Sigmoid colon (tissue), 7 donors: ENCODE results near the gene DNAH9. TPM values are rescaled to one million over a fixed set of nuclear protein-coding genes. Genes with fewer than 3 reads are reported as not detected.

Experiments used
- DNase-seq: peaks from one replicate; pipeline ENCODE4 v3.0.0-alpha.2; 2019
- H3K27ac ChIP-seq, 4 donors: fragments of 200-600 bp; sonication (generic); one replicate each; pipeline ENCODE4 v1.5.1; 2016 to 2019; ENCODE audit warnings: mild to moderate bottlenecking in 1 of 4
- H3K27me3 ChIP-seq, 3 donors: fragments of 200-600 bp; sonication (generic); one replicate each; pipeline ENCODE4 v1.5.1; 2019; ENCODE audit warnings: mild to moderate bottlenecking in 1 of 3
- H3K36me3 ChIP-seq, 4 donors: fragments of 200-600 bp; sonication (generic); one replicate each; pipeline ENCODE4 v1.5.1; 2016 to 2019
- H3K4me1 ChIP-seq, 4 donors: fragments of 200-600 bp; sonication (generic); one replicate each; pipeline ENCODE4 v1.5.1; 2017 to 2019
- H3K4me3 ChIP-seq, 4 donors: fragments of 200-600 bp; sonication (generic); one replicate each; pipeline ENCODE4 v1.5.1; 2017 to 2019; ENCODE audit warnings: mild to moderate bottlenecking in 2 of 4, moderate library complexity in 1 of 4
- H3K9me3 ChIP-seq, 4 donors: fragments of 200-600 bp in 3 of 4; sonication (generic) in 3 of 4; one replicate each; pipeline versions ENCODE4 v1.5.1 to v1.6.1; 2013 to 2019
- EP300 ChIP-seq, 4 donors: sonication (generic); formaldehyde crosslinking; IDR thresholded peaks; one replicate each; pipeline ENCODE4 v1.6.1; 2017; ENCODE audit warnings: antibody characterized with exemption in 4 of 4
- POLR2A ChIP-seq, 2 donors: fragments of 450-650 bp; IDR thresholded peaks; one replicate each; pipeline ENCODE4 v1.6.1; 2016; ENCODE audit warnings: antibody characterized with exemption in 2 of 2, mild to moderate bottlenecking in 2 of 2, moderate library complexity in 2 of 2
- POLR2AphosphoS5 ChIP-seq, 4 donors: sonication (generic); formaldehyde crosslinking; IDR thresholded peaks; one replicate each; pipeline ENCODE4 v1.6.1; 2017; ENCODE audit warnings: antibody characterized with exemption in 4 of 4
- WGBS, 2 donors: extraction: QIAGEN DNeasy Blood & Tissue Kit; methylation state at CpG; one replicate each; pipeline ENCODE4 v1.1.7; 2013; 5-methylcytosine and 5-hydroxymethylcytosine counted together
- intact Hi-C: fragments of 100-400 bp; cut with DNase I; formaldehyde crosslinking; loops from one replicate; pipeline ENCODE4 v1.15.1; 2023
- polyA plus RNA-seq, 3 donors: library from polyadenylated mRNA; stranded (reverse); fragments of 200-250 nt; gene quantifications; one replicate each; pipeline ENCODE4 v1.2.3, GENCODE V29; 2013
- total RNA-seq, 4 donors: library from RNA; depleted of rRNA; stranded (reverse); fragments of >200 nt; gene quantifications; one replicate each; pipeline ENCODE4 v1.1.0, GENCODE V29; 2016
- TF ChIP-seq, protein P1 (sequence below), 4 experiments: fragments of 450-650 bp in 3 of 4; fragments of 200-600 bp in 1 of 4; IDR thresholded peaks; one replicate each; pipeline ENCODE4 v1.5.1; 2016 to 2019; ENCODE audit warnings: antibody characterized with exemption in 4 of 4, mild to moderate bottlenecking in 3 of 4, moderate library complexity in 2 of 4
- donor health status: healthy with polysubstance abuse.
- donor health status: Bipolar disorder and iron deficiency.
- donor health status: healthy.

The DNAH9 gene
- total and polyA plus RNA-seq, 7 donors: under 0.01 to 3.0 (median 0.27) TPM; not detected in 2

DNA sequence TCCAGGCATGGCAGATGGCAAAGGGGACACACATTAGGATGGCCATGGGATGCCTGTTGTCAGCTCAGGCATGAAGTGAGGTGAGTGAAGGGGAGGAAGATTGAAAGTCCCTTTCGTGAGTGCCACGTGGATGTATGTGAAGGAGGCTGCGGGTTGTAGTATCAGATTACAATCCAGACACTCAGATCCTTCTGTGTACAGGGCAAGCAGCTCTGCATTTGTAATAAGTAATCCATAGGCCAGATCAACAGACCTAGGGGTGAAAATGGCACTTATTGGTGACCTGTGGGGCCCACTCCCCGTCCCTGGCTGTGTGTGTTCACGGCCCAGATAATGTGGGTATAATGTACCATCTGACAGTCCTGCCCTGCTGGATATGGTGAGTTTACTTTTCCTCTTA is 159.5 kb downstream of the DNAH9 start:
- Histone ChIP-seq H3K4me1 (no peaks in the 10 kb centered on the region), H3K27me3 (no peaks in the 10 kb centered on the region), H3K36me3 (no peaks in the 10 kb centered on the region), H3K4me3 (no peak overlapping the region), H3K27ac (no peak overlapping the region), H3K9me3 (no peaks in the 10 kb centered on the region)
- no peak for DNase-seq
- WGBS, 2 donors: 51 to 59% methylated on average over 5 of the region's 5 CpGs
- TF ChIP-seq, protein P1, sequence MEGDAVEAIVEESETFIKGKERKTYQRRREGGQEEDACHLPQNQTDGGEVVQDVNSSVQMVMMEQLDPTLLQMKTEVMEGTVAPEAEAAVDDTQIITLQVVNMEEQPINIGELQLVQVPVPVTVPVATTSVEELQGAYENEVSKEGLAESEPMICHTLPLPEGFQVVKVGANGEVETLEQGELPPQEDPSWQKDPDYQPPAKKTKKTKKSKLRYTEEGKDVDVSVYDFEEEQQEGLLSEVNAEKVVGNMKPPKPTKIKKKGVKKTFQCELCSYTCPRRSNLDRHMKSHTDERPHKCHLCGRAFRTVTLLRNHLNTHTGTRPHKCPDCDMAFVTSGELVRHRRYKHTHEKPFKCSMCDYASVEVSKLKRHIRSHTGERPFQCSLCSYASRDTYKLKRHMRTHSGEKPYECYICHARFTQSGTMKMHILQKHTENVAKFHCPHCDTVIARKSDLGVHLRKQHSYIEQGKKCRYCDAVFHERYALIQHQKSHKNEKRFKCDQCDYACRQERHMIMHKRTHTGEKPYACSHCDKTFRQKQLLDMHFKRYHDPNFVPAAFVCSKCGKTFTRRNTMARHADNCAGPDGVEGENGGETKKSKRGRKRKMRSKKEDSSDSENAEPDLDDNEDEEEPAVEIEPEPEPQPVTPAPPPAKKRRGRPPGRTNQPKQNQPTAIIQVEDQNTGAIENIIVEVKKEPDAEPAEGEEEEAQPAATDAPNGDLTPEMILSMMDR (IDR thresholded peaks at IDR 0.05): no peak
- TF ChIP-seq EP300 (IDR thresholded peaks at IDR 0.05): no peak
- no peak for TF ChIP-seq POLR2A (IDR thresholded peaks at IDR 0.05)
- no peak for TF ChIP-seq POLR2AphosphoS5 (IDR thresholded peaks at IDR 0.05)
- intact Hi-C loops: no loop called here

DNA sequence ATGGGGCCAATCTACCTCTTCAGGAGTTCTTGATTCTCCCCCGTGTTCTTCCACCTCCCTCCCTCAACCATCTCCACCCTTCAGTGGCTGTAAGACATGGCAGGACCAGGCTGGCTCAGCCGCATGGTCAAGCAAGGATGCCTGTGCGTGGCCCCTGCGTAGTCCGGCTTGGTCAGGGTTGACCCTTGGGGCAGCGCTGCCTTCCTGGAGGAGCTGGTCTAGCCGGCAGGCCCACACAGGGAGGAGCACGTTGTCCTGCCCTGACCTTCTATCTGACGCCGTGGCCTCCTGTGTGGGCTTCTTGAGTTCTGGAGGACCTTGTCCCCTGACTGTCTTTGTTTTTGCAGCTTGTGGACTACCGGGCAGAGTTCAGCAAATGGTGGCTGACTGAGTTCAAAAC is 169.8 kb downstream of the DNAH9 start:
- no peaks in the 10 kb centered on the region for H3K36me3 ChIP-seq
- H3K9me3 ChIP-seq: no peaks in the 10 kb centered on the region
- no peak for DNase-seq
- no peaks in the 10 kb centered on the region for H3K27me3 ChIP-seq
- no peaks in the 10 kb centered on the region for H3K4me1 ChIP-seq
- no peak overlapping the region for H3K27ac ChIP-seq
- intact Hi-C loops: no loop called here
- TF ChIP-seq POLR2AphosphoS5 (IDR thresholded peaks at IDR 0.05) (no peak), POLR2A (IDR thresholded peaks at IDR 0.05) (no peak), EP300 (IDR thresholded peaks at IDR 0.05) (no peak)
- TF ChIP-seq, protein P1 (IDR thresholded peaks at IDR 0.05): no peak
- WGBS, 2 donors: 88 to 93% methylated on average over 11 of the region's 11 CpGs
- H3K4me3 ChIP-seq: no peak overlapping the region

DNA sequence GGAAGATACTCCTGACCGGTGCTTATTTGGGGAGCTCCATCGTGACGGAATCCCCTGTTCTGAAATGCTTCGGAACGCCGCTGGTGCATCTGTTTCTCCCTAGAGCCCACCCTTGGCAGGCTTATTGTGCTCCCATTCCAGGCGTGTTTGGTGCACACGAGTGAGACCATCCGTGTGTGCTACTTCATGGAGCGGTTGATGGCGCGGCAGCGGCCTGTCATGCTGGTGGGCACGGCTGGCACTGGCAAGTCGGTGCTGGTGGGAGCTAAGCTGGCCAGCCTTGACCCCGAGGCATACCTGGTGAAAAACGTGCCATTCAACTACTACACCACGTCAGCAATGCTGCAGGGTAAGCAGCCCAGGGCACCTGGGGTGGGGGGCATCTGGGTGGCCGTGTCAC is 170.7 kb downstream of the DNAH9 start:
- intact Hi-C loops: no loop called here
- no peak overlapping the region for H3K27ac ChIP-seq
- WGBS, 2 donors: 86 to 90% methylated on average over 19 of the region's 19 CpGs
- no peak for DNase-seq
- TF ChIP-seq, protein P1 (IDR thresholded peaks at IDR 0.05): no peak
- TF ChIP-seq POLR2AphosphoS5 (IDR thresholded peaks at IDR 0.05) (no peak), EP300 (IDR thresholded peaks at IDR 0.05) (no peak), POLR2A (IDR thresholded peaks at IDR 0.05) (no peak)
- H3K4me3 ChIP-seq: no peak overlapping the region
- H3K27me3 ChIP-seq: no peaks in the 10 kb centered on the region
- no peaks in the 10 kb centered on the region for H3K36me3 ChIP-seq
- H3K4me1 ChIP-seq: no peaks in the 10 kb centered on the region
- H3K9me3 ChIP-seq: no peaks in the 10 kb centered on the region

DNA sequence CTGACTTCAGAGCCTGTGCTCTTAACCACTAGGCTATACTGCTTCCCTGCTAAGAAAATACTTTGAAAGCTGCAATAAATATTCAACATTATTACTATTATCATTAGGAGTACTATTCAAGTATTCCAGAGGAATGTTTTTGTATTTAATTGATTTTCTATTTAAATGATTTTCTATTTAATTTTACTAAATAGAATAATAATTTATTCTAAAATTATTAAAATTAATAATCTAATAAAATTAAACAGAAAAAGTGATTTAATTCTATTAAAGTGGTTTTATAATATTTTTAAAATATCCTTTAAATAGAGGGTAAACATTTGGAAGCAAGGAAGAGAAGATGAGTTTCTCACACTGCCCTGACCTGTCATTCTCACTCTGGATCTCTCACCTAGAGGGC is 173.8 kb downstream of the DNAH9 start:
- Histone ChIP-seq H3K27ac (no peak overlapping the region), H3K9me3 (no peaks in the 10 kb centered on the region), H3K4me3 (no peak overlapping the region), H3K36me3 (no peaks in the 10 kb centered on the region), H3K4me1 (no peaks in the 10 kb centered on the region), H3K27me3 (no peaks in the 10 kb centered on the region)
- intact Hi-C loops: no loop called here
- TF ChIP-seq, protein P1 (IDR thresholded peaks at IDR 0.05): no peak
- TF ChIP-seq EP300 (IDR thresholded peaks at IDR 0.05) (no peak), POLR2AphosphoS5 (IDR thresholded peaks at IDR 0.05) (no peak)
- DNase-seq: no peak

DNA sequence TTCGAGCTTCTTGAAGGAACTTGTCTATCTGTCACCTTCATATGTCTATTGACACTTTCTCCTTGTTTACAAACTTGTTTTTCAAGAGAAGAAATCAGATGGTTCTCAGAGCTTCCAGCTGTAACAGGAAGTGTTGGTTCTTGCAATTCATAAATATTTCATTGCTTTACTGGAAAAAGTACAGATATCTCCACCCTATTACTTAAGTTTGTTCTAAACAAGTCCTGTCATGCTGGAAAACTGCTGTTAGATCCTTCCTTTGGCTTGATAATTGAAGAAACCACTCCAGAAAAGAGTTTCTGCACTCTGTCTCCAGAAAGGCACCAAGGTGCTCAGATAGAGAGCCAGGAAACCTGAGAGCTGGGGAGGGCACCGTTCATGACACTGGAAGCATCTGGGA is 181.6 kb downstream of the DNAH9 start:
- intact Hi-C loops: no loop called here
- no peak overlapping the region for H3K27ac ChIP-seq
- WGBS, 2 donors: 74 to 76% methylated on average over 2 of the region's 2 CpGs

More for the DNA sequence above, 181.6 kb downstream of the DNAH9 start:
- no peaks in the 10 kb centered on the region for H3K9me3 ChIP-seq
- no peak overlapping the region for H3K4me3 ChIP-seq
- H3K4me1 ChIP-seq: no peaks in the 10 kb centered on the region
- H3K27me3 ChIP-seq: no peaks in the 10 kb centered on the region
- TF ChIP-seq POLR2AphosphoS5 (IDR thresholded peaks at IDR 0.05) (no peak), POLR2A (IDR thresholded peaks at IDR 0.05) (no peak), EP300 (IDR thresholded peaks at IDR 0.05) (no peak)
- TF ChIP-seq, protein P1 (IDR thresholded peaks at IDR 0.05): no peak
- H3K36me3 ChIP-seq: no peaks in the 10 kb centered on the region
- no peak for DNase-seq
